ENCODE data around the gene HAND2.

HAND2 gene

DNA sequence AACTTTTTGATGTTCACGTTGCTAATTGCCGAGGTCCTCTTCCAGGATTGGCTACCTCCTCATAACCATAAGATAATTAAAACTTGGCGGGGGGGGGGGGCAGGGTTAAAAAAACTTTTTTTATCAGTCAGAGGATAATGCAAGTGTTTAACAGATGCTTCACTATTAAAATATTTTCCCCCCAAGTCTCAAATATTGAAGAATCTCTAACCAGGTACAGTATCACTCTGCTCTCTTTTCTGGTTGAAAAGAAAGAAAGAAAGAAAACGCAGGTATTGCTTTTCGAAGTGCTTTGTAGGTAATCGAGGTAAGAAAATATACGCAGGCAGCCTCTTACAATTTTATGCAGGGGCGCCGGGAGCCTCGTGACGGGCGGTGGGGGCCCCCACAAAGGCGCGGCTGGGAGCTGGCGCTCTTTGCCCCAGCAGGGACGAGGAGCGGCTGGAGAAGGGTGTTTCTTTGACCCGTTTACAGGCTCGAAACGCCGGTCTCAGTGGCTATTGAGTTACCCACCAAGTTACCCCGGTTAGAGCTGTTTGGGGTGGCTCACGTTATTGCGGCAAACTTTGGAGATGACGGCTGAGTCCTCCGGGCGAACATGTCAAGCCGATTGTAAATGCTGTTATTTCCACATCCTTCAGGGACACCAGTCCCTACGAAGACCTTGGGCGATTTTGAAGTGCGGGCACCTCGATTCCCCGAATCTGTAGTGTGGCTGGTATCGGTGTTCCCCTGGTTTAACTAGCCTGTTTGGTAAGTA lies 477 bp upstream of the HAND2 start:
- H3K27ac ChIP-seq: no peak overlapping the region
- TF ChIP-seq, protein P1, sequence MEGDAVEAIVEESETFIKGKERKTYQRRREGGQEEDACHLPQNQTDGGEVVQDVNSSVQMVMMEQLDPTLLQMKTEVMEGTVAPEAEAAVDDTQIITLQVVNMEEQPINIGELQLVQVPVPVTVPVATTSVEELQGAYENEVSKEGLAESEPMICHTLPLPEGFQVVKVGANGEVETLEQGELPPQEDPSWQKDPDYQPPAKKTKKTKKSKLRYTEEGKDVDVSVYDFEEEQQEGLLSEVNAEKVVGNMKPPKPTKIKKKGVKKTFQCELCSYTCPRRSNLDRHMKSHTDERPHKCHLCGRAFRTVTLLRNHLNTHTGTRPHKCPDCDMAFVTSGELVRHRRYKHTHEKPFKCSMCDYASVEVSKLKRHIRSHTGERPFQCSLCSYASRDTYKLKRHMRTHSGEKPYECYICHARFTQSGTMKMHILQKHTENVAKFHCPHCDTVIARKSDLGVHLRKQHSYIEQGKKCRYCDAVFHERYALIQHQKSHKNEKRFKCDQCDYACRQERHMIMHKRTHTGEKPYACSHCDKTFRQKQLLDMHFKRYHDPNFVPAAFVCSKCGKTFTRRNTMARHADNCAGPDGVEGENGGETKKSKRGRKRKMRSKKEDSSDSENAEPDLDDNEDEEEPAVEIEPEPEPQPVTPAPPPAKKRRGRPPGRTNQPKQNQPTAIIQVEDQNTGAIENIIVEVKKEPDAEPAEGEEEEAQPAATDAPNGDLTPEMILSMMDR (IDR thresholded peaks at IDR 0.05): no peak
- no peak for TF ChIP-seq ZFX (IDR thresholded peaks at IDR 0.05; ENCODE audit: borderline replicate concordance)

DNA sequence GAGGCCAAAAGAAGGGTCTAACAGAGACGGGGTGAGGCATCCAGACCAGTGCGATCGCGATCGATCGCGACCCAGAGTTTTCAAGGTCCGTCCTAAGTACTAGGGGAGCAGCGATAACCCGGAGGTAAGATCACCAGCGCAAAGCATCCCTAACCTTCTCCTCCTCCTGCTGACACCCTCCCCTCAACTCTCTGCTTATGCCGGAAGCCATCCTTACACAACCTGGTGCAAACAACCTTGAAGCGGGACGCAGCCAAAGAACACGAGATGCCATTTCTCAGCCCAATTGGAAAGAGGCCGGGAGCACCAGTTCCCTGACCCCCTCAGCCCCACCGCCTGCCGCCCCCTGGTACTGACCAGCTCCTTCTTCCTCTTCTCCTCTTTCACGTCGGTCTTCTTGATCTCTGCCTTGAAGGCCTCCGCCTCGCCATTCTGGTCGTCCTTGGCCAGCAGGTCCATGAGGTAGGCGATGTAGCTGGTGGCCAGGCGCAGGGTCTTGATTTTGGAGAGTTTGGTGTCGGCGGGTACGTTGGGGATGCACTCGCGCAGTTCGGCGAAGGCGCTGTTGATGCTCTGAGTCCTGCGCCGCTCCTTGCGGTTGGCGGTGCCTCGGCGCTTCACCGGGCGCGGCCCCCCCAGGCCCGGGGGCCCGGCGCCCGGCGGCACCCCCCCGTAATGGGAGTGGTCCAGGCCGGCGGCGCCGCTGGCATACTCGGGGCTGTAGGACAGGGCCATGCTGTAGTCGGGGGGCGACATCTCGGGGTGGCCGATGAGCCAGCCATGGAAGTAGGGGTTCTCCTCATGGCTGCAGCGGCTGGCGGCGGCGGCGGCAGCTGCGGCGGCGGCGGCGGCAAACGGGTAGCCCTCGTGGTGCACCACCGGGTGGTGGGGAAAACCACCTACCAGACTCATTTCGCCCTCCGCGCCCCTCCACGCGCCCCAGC lies 1.4 kb downstream of the HAND2 start:
- TF ChIP-seq, protein P1 (IDR thresholded peaks at IDR 0.05): no peak
- TF ChIP-seq ZFX (IDR thresholded peaks at IDR 0.05; ENCODE audit: borderline replicate concordance): no peak
- no peak overlapping the region for H3K27ac ChIP-seq

DNA sequence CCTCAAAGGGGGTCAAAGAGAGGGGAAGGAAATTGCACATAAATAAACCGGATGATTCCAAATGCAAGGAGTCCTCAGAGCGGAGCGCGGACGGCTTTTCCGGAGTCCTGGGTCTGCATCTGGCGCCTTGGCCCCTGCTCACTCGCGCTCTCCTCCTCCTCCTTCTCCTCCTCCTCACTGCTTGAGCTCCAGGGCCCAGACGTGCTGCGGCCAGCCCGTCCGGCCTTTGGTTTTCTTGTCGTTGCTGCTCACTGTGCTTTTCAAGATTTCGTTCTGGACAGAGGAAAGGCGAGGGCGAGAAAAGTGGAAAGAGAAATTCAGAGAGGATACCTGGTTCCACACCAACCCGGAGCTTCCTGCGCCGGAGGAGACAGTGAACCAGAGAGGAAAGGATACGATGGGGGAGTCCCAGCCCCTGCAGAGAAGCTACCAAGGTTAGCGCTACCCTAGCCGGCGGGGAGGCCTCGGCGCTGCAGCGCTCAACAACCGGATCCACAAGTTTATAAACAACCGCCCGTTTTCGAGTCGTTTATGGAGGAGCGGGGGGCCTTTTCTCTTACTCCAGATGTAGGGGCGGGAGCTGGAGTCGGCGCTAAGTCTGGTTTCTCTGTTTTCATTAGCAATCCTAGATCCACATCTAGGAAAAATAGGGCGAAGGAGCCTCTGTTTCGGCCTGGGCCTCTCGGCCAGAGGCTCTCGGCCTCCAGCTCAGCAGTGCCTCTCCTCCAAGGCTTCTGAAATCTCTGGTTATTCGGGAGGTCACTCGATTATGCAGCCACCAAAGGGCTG lies 2.7 kb downstream of the HAND2 start:
- TF ChIP-seq ZFX (IDR thresholded peaks at IDR 0.05; ENCODE audit: borderline replicate concordance): no peak
- TF ChIP-seq, protein P1 (IDR thresholded peaks at IDR 0.05): no peak
- H3K27ac ChIP-seq: no peak overlapping the region

DNA sequence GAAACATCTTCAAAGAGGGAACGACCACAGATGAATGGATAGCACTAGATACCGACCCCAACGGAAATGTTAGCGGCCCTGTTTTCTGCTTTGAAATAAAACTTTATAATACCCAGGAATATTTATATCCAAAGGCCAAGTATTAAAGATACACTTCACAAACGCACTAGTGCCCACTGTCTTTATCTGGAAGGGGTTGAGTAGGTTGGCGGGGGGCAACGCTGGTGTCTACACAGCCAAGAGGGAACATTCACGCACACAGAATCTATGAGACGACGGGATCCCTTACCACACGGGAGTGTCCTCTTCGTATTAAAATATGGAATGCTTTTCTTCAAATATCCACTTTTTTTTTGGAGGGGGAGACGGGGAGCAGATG lies 3.3 kb downstream of the HAND2 start:
- no peak overlapping the region for H3K27ac ChIP-seq
- TF ChIP-seq, protein P1 (IDR thresholded peaks at IDR 0.05): no peak
- no peak for TF ChIP-seq ZFX (IDR thresholded peaks at IDR 0.05; ENCODE audit: borderline replicate concordance)

DNA sequence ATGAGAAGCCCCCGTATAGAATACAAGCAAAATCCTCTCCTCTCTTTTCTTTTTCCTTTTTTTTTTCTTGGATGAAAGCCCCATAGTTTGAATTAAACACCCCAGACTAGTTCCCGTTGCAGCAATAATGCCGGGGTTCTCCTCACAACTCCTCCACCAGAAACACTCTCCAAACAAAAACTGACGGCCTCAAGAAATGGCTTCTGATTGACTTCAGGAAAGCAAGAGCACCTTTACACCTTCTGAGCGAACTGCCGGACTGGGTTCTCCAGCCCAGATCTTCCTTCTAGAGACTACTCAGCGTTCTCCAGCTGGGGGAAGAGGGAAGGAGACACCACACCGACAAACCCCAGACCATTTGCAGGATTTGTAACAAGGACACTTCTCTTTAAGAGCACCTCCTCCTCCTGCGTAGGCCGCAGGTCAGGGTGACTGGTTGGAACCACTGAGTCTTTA lies 4.0 kb downstream of the HAND2 start:
- TF ChIP-seq, protein P1 (IDR thresholded peaks at IDR 0.05): no peak
- no peak for TF ChIP-seq ZFX (IDR thresholded peaks at IDR 0.05; ENCODE audit: borderline replicate concordance)
- H3K27ac ChIP-seq: no peak overlapping the region

DNA sequence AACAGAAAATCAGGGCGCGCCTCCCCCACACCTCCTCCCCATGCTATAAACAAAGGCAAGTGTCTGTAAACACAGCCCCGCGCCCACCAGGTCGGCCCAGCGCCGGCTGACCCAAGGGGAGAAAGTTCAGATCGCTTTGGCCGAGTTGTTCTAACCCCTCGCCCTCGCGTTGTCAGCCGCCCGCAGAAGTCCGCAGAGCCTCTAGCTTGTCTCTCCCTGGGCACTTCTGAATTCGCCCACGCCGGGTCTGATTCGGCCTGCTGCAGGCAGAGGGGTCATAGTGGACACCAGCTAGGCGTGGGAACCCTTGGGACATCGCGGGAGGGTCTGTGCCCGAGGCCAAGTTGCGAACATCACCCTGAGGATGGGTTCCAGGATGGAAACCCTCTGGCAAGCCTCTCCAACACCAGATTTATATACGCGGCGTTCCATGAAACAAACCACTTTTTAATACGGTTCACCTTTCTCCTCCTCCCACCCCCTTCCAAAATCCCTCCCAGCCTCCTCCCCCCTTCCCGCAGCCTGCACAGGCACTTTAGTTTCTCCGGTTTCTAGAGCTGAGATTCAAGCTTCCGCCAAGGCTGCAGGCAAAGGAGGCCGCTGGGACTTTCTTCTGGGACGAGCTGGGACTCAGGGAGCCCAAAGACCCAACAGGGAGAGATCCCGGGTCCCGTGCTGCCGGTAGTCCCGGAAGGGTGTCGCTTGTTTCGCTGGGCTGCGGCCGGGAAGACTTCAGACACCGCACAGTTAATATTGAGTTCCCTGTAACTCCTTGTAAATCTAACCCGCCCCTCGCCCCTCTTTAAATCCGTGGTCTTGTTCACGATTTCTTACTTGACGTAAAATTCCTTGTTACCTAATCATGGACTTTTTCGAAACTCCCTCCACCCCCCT lies 4.7 kb downstream of the HAND2 start:
- TF ChIP-seq ZFX (IDR thresholded peaks at IDR 0.05; ENCODE audit: borderline replicate concordance): no peak
- TF ChIP-seq, protein P1 (IDR thresholded peaks at IDR 0.05): no peak
- no peak overlapping the region for H3K27ac ChIP-seq

Data from 22Rv1 (cell line).